Stimulated activated CD8-positive, alpha-beta memory T cell treated with anti-CD3 and anti-CD28 coated beads, Interleukin-15, amount 100 ng/mL, for 24 hours (primary cell): ENCODE measurements around the gene GABRR1.
"Not testable (repeated sequence)": the region's sequence is repeated elsewhere in the genome, so short reads cannot be mapped to it uniquely, and the experiment has no call there.

Experiments used
- DNase-seq: peaks from one replicate; pipeline ENCODE4 v3.0.0-alpha.2; 2020; ENCODE audit warnings: low read depth

Gene GABRR1

GRCh38 chr6:89217299-89217910 is at the start of gene GABRR1:
TSS of gene GABRR1 (minus strand) at chr6:89217358. CDS start at chr6:89217322, 36 bp downstream.
- DNase-seq, result no peak

GRCh38 chr6:89264296-89264695 is 47.1 kb upstream of the GABRR1 start:
- DNase-seq, result no peak

DNA sequence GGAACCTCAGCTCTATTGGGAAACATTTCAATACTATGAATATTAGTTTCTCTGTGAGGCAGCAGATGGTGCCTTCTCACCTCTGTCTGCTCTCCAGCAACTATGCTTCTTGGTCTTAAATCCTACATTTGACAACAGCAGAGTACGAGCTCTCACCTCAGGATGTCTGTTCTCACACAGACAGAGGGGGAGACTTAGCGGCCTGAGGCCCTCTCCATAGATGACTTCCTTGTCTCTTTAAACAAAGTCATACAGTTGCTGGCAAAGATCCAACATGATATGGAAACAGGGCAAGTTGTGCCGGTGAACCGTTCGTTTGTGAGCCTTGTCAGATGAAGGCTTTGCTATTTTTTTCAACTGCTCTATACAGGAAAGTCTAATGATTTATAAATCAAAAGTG is 43.7 kb upstream of the GABRR1 start:
- DNase-seq, result no peak

GRCh38 chr6:89260310-89260709 is 43.2 kb upstream of the GABRR1 start:
- no peak for DNase-seq

- DNase-seq, result no peak
Observed at GRCh38 chr6:89258912-89259311, 41.8 kb upstream of the GABRR1 start.

DNA sequence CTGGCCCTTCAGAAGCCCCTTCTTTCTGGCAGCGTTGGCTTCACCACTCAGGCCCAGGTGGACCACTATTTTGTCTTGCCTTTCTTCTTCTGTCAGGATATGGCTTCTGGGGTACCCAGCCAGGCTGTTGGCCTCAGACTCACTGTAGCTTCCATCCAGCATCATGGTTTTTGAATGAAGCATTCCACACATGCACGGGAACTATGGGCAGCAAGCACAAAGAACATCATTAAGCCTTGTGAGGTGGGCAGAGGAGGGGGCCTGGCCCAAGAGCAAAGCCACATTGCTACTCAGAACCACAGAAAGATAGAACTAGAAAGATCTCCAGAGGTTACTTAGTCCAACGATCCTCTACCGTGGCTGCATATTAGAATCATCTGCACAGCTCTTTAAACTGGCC is 40.6 kb upstream of the GABRR1 start:
- no peak for DNase-seq

- DNase-seq, result no peak
Observed at GRCh38 chr6:89257346-89257745, 40.2 kb upstream of the GABRR1 start.

- no peak for DNase-seq
Observed at GRCh38 chr6:89255417-89255816, 38.3 kb upstream of the GABRR1 start.

- no peak for DNase-seq
Observed at GRCh38 chr6:89254569-89254968, 37.4 kb upstream of the GABRR1 start.

DNA sequence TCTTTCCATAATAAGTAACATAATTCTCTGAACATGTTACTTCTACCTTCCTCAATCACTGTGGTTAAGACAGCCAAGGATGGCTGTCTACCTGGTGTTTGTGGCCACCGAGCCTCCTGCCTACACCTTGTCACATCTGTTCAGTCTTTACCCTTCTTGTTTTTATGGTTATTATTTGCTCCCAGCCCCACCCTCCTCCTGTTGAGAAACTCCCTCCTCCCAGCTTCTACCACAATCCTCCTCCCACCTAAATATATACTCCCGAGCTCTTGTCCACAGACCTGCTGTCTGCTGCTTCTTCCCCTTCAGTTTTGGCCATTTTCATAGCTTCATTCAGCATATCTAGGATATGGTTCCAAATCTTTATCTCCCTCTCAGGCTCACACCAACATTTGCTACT is 35.7 kb upstream of the GABRR1 start:
- DNase-seq, result no peak

DNA sequence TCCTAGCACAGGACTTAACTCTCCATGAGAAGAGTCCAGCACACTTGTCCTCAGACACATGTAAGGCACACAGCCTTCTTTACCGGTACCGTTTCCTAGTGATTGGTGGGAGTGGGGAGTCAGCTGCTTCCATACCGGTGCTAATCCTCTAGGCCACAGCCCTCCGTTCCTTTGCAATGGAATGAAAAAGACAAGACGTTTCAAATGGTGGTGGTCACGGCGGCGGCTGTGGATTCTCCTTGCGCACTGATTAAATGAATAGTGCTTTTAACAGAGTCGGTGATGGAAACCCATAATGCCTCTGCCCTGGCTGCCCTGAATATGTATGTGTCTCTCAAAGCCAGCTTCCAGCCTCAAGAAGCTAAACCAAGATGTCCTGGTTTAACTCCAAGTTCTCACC is 34.8 kb upstream of the GABRR1 start:
- no peak for DNase-seq

GRCh38 chr6:89251170-89251569 is 34.0 kb upstream of the GABRR1 start:
- DNase-seq, result no peak

DNA sequence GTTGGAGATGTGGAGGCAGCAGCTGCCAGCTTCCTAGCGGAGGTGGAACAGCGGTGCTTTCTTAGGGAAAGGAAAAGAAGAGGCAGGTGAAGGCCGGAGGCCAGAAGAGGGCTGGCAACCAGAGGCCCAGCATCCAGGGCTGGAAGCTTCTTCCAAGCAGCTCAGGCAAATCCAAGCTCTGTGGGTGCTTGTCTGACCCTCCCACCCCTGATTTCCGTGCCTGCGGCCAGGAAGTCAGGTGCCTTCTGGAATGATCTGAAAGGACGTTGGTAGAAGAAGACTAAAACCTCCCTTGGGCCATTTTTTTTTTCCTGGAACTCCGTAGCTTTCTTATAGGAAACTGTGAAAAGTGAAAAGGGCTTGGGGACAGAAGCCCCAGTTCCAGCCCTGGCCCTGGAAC is 33.1 kb upstream of the GABRR1 start:
- no peak for DNase-seq

GRCh38 chr6:89244241-89244985 is 27.3 kb upstream of the GABRR1 start:
- DNase-seq, result no peak

DNA sequence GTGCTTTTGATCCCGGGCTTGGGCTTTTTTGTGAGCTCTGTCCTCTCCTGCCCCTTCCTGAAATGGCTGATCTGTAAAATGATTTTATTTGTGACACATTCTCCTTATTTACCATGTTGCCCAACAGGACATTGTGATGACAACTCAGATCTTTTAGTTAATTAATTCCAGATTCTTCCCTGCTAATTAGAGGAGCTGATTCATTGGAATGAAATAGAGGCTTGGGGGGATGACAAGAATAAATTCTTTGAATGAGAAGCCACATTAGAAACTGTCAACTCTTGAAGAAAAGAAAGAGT is 26.1 kb upstream of the GABRR1 start:
- DNase-seq, result no peak

DNA sequence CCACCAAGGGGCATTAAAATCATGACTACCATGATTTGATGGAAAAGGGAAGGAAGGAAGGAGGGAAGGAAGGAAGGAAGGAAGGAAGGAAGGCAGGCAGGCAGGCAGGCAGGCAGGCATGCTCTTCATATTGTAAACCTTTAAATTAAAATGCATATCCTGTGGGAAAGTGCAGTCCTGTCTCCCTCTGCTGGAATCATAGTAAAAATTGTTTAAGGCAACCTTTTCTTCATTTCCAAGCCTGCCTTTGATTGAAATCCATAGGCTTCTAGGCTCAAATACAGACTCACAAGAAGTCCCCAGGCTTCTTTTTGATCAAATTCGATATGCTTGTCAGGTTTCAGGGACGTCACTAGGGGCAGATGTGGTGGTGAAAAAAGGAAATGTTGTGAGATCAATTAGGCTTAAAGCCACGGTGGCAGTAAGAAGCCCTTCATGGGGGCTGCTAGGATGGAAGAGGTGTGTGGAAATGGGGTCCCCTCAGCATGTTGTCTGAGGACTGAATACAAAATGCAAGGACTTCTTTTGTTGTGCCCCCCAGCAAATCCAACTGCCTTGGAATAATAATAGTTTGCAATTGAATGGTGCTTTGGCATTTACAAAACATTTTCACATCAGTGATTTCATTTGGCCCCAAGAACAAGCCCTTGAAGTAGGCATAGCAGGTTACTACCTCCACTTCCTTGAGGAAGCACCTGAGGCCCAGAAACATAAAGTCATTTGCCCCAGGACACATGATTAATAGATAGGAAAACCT is 25.6 kb upstream of the GABRR1 start:
- DNase-seq, result no peak

- DNase-seq, result no peak
Observed at GRCh38 chr6:89239338-89239737, 22.2 kb upstream of the GABRR1 start.

DNA sequence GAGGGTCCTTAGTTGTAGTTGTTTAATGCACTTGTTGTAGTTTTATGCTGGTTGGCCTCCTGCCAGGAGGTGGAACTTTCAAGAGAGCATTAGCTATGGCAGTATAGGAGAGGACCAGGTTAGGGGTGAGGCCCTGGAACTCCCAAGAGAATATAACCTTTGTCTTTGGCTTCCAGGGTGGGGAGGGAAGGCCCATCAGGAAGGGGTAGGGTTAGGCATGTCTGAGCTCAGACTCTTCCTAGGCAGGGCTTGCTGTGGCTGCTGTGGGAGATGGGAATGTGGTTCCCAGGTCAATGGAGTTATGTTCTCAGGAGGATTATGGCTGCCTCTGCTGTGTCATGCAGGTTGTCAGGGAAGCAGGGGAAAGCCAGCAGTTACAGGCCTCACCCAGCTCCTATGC is 20.0 kb upstream of the GABRR1 start:
- DNase-seq, result no peak

- DNase-seq, result not testable (repeated sequence)
Observed at GRCh38 chr6:89233605-89234004, 16.4 kb upstream of the GABRR1 start.

DNA sequence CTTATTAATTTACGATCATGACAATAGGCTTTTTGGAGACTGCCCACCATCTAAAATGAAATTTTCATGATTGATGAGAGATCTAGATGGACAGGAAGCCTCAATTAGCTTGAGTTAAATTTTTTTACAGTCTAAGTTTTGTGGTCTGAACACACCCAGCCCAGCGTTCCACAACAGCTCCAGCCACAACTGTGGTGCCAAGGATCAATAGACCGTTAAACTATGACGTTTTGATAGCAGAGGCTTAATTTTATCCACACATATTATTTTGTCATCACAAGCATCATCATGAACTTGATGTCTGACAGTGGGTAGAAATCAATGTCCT is 5.5 kb upstream of the GABRR1 start:
- no peak for DNase-seq

DNA sequence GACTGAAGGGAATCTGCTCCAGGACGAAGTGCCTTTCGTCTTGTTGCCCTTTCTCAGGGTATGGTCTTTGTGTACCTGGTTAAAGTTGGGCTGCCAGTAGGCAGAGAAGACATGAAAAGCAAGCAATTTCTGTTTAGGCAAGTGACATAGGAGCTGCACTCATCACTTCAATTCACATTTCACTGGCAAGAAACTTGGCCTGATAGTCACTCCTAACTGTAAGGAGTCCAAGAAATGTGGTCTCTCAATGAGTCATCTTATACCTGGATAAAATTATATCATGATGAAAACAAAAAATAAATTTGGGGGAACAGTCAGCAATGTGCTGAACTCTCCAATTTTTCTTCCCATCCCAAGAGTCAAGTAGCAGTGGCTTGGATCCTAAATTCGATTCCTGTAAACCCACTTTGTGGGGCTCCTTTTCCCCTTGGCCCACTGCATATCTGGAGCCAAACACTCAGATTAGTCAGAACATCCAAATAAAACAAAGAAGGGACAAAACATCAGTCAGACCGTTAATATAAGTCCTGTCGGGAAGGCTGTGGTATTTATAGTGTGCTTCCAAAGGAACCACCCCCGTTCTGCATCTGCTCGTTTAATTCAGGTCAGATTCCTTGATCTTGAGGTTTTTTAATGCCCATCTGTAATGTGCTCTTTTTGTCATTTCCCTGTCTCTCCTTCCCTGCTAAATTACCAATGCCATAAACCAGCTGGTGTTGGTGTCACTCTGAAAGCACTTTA is 5.0 kb upstream of the GABRR1 start:
- DNase-seq, result no peak

DNA sequence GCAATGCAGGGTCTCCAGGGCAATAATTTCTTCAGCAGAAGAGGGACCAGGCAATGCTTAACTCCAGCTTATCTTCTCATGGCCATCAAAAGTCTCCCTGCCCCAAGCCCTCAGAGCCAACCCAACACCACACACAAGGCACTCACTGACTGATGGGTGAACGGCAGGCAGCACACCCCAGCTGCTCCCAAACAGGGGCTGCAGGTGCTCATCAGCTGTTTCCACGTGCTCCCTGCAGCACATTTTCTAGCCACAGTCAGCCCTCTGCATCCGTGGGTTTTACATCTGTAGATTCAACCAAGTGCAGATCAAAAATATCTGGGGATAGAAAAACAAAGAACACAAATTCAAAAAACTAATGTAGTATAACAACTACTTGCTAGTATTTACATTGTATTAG is 4.0 kb upstream of the GABRR1 start:
- DNase-seq, result no peak

DNA sequence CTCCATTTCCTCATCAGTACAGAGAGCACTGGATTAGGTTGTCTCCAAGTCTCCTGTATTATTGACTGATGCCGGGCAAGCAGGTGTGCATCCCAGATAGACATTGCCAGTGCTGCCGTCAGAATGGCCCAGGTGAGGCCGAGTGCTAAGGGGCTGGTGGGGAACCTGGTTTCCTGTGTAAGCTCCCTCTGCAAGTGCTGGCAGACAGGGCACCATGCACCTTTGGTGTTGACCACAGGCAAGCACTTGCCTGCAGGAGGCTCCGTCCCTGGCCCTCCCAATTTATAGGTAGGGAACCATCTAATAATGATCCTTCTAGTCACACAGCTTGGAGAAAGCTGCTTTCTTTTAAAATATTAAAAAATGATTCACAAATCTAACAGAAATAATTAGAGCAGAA is 747 bp downstream of the GABRR1 start:
- DNase-seq, result no peak
